GM18508 (cell line): ENCODE results near the gene CMYA5.
"Not testable (repeated sequence)": the region's sequence is repeated elsewhere in the genome, so short reads cannot be mapped to it uniquely, and the experiment has no call there.

Source experiments
- ATAC-seq: cut with Tn5 transposase; IDR thresholded peaks from one replicate; pipeline ENCODE4 v1.9.1; 2021; ENCODE audit warnings: moderate number of reproducible peaks; ENCODE audit not compliant: insufficient read depth, unreplicated experiment

CMYA5 gene

DNA sequence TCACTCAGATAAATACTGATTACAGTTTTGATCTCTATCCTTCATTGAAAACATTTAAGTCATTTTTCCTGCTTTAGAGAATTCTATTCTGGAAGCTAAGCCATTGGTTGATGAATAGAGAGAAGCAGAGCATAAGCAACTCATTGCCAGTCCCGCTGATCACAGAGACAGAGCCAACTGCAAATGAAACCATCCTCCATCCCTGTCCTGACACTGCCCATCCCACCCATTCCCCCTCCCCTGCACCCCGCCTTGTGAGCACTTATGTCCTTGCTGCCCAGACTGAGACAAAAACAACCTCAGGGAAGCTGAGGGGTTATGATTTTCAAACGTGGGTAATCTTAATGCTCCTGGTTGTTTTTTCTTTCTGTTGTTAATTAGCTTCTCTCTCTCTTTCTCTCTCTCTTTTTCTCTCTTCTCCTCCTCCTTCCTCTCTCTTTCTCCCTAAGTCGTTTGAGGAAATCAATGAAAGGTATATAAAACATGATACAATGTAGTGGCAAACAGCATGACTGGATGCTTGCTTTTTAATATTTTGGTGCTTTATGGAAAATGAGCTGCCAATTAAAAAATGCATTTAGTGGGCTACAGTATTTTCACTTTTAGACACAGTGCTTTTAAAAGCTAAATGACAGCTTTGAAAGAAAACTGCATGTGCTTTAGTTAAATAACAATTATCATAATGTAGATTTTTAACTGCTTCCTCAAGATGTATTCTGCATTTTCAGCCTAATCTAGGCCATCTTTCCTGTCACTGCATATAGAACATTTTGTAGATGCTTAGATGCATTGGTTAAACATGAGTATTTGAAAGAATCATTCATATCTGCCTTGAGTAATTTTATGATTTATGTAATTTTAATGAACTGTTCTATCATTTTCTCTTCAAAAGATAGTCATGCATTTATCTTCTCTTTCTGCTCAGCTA lies 57.3 kb downstream of the CMYA5 start:
- no peak for ATAC-seq

DNA sequence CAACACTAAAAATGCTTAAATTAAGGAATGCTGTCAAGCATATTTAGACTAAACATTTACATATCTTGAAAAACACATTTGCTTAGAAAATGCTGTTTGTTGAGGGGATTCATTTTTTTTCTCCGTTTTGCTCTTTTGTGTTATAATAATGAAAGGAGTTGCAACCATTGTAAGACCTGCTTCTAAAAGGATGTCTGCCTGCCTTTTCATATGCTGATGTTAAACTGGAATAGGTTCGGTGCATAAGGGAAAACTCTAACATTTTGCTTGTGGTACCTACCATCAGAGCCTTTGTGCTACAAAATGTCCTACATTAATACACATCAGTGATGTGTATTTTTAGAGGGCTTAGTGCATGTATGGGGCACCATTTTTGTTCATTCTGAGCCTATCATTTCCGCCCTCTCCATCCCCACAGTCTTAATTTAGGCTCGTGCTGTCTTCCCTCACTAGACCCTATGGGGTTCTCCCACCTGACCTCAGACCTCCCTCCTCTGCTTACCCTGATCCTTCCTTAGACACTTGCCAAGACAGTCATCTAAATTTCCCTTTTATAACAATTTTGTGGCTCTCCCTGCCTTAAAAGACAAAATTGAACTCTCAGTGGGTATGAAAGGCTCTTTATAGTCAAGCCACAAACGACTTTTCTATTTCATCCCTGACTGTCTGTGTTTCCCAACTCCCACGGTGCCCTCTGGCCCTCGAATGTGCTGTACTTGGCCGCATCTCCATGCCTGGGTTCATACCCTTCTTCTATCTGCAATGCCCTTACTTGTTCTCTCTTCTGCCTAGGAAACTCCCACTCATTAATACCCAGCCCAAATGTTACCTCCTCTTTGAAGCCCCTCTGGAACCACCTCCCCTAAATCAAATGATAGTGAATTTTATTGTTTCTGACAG lies 61.2 kb downstream of the CMYA5 start:
- no peak for ATAC-seq

DNA sequence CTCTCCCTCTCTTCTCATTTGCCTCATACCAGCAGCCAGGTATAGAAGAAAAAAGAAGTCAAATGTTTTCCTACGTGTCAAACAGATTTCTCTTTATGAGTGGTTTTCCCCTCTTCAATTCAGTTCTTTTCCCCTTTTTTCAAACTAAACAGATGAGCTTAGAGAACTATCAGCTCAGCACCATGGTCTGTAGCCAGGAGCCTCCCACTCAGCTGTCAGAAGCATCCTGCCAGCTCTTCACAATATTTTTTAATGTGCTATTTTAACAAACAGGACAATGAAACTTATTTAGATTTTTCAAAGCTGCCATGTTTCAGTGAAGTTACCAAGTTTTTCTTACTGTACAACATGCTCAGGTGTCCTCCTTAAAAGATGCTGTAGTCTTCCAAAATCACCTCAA lies 63.5 kb downstream of the CMYA5 start:
- ATAC-seq: no peak

DNA sequence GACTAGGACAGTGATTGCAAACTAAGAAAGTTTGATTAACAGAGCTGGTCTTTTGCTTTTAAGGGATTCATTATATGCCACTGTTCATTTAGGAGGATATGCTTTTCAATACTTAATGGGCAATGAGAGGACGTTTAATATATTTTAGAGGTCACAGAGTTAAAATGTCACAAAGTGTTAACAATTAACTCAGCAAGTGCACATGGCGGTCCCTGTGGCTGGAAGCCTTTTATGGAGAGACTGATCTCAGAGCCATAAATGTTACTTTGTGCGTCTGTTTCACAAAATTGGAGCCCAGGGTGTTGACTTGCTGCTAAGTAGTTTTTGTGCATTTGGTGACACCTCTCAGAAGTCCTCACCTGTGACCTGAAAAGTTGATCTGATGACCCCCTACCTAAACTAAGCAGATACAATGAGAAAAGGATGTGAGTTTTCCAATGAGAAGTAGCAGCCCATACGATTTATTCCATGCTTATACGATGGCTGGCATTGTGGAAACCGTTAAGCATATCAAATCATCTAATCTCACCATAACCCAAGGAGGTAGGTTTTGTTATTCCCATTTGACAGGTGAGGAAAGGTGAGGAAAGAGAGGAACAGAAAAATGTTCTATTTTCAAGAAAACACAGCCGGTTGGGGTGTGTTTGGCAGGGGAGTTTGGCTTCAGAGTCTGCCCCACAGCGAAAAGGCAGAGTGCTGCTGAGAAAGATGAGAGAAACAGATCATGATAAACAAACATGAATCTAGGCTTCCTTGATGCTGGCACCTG lies 64.4 kb downstream of the CMYA5 start:
- ATAC-seq: no peak

DNA sequence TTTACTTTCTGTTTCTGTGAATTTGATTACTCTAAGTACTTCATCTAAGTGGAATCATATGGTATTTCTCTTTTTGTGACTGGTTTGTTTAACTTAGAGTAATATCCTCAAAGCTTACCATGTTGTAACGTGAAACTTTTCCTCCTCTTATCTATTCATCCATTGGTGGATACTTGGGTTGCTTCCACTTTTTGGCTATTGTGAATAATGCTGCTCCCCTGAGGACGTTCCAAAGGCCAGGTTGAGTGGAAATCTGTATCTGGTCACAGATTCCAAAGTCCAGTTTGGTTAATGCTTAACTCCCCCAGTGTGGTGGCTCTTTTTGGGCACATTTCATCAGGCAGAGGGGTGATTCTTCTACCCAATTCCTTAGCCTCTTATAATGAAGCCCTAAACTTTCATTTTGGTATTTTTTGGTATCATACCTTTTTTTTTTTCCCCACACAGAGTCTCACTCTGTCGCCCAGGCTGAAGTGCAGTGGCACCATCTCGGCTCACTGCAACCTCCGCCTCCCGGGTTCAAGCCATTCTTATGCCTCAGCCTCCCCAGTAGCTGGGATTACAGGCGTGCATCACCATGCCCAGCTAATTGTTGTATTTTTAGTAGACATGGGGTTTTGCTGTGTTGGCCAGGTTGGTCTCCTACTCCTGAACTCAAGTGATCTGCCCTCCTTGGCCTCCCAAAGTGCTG lies 65.4 kb downstream of the CMYA5 start:
- no peak for ATAC-seq

DNA sequence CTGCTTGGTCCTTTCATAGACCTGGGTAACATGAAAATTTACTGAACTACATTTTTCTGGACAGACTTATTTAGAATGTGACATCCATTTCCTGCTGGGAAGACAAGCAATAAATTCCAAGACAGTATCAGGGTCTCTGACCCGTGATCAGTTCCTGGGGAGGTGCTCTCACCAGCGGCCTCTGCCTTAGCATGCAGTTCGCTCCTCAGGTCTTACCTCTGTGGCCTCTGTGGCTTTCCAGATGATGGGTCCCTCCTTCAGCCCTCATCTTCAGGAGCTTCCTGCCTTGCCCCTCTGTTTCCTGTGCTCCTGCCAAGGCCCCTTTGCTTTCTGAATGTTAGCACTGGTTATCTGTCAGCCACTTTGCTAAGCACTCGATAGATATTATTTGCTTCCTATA lies 66.4 kb downstream of the CMYA5 start:
- no peak for ATAC-seq

DNA sequence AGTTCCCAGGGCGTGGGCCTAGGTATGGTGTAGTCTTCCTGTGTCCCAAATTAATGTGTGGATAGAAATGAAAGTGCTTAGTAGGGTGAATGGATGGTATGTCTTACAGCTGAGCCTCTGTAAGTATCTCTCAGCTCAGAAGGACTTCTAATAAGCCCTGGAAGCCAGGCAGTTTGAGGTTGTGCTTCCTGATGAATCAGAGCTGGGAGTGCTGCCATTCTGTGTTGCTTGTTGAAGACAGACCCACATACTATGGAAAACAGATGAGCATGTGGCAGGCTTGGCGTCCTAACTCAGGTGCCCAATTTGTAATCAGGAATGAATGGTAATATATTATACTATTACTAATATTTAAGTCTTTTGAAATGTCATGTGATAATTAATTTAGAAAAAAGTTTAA lies 69.8 kb downstream of the CMYA5 start:
- ATAC-seq: no peak

DNA sequence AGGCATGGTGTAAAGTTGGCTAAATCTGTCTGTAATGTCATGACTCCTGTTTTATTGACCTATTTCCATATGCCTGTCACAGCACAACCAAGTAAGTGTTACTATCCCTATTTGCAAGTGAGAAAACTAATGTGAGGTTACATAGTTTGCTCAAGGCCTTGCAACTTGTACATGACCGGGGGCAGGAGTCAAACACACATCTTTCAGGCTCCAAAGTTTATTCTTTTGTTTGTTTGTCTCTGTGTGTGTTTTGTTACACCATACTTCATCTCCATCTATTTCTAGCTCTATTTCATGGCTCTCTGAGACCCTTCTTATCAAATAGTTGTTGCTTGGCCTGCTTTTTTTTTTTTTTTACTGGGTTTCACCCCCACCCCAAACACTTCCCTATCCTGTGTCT lies 70.2 kb downstream of the CMYA5 start:
- no peak for ATAC-seq

DNA sequence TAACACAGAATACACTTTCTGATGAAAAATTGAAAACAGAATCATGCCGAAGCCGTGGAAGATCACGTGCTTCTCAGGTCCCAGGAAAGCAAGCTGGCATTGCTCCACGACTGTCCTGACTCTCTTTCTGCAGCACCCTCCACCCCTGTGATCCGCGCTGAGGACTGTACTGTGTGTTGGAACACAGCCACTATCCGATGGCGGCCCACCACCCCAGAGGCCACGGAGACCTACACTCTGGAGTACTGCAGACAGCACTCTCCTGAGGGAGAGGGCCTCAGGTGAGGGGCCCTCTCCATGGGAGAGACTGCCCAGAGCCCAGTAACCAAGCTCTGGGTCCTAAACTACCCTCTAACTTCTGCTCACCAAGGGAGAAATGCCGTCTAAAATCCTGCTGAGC lies 73.3 kb downstream of the CMYA5 start:
- ATAC-seq: no peak

DNA sequence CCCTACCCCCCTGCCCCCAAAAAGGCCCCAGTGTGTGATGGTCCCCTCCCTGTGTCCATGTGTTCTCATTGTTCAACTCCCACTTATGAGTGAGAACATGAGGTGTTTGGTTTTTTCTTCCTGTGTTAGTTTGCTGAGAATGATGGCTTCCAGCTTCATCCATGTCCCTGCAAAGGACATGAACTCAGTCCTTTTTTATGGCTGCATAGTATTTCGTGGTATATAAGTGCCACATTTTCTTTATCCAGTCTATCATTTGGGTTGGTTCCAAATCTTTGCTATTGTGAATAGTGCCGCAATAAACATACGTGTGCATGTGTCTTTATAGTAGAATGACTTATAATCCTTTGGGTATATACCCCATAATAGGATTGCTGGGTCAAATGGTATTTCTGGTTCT lies 74.5 kb downstream of the CMYA5 start:
- ATAC-seq: not testable (repeated sequence)

DNA sequence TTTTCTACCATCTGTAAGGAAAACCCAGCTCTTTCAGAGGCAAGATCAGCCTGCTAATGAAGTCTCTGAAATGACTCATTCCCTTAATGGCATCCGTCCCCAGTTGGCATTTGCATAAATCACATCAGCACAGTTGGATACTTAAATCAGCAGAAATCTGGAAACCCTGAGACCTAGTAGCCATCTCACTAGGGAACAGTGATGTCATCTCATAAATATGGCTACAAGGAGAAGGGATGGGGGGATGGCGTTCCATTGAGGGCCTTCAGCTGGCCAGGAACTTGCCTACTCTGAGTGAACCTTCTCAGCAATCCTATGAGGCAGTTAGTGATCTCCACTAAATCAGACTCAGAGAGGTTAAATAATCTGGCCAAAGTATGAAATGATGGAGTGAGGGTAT lies 81.8 kb downstream of the CMYA5 start:
- ATAC-seq: no peak

DNA sequence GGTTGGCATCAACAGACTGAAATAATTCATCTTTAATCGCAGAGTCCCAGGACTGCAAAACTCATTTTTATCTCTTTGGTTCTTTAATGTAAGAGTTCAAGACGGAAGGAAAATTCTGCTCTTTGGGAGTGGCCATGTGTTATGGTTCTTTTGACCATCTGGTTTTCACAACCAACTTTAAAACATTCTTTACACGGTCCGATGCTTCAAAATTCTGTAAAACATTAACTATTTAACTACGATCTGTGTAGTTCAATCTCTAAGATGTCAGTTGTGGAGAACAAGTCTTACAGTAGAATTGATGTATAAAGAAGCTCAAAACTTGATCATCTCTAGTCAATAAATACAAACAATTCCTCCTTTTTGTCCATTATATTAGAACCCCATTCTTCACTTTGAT lies 83.0 kb downstream of the CMYA5 start:
- ATAC-seq: no peak

DNA sequence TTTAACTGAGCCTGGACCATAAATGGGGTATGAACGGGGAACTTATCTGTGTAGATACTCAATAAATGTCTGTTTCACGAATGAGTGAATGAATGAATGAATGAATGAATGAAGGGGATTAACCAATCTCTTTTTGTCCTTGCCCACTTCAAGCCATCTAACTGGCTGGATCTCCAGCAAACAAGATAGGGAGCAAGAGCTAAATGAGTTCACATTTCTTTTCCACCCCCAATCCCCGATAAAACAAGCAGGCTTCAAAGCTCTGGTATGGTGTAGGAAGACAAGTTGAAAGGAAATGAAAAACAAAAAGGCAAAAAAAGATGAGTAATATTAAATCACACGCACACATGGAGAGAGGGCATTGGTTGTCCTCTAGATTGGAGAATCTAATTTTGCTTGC lies 84.0 kb downstream of the CMYA5 start:
- ATAC-seq: no peak

DNA sequence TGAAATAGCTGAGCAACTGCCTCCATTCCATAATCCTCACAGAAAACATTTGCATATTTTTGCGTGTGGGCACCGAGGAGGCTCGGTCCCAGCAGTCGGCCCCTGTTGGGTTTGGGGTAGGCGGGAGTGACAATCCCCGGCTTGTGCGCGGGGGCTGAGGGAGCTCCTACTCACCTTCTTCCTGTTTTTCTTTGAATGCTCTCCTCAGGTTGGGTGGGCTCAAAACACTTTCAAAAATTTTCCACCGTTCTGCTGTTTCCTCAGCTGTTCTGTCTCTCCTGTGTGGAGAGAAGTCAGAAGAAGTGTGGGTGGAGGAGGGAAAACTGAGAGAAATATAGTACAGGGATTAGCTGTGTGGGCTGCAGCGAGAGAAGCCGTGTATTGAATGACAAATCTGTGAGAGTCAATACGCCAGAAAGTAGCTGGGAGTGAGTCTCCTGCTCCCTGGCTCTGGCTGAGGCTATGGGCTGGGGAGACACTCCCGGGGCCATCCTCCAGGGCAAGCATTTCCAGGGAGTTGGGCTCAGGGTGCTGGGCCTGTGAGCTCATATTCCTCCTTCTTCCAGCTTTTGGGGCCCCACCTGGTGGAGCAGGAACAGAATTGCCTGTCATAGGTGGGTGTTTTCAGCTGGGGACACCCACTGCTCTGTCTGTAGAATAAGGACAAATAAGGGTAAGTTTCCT lies 84.7 kb downstream of the CMYA5 start:
- no peak for ATAC-seq

DNA sequence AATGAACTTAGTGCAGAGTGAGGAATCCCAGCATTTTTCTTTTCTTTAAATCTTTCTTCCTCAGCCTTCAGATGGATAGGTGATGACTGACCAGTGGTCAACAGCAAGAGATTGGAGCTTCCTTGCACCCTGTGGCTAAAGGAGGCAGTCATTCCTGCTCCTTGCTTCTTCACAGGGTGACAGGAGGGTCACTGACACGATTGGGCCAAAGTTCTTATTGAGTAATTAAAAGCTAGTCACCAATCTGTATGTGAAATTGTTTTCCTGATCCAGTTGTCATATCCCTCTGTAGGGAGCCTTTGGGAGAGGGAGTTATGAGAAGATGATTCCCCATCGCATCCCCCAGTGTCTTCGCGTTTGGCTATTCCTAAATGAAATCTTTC lies 85.2 kb downstream of the CMYA5 start:
- no peak for ATAC-seq

DNA sequence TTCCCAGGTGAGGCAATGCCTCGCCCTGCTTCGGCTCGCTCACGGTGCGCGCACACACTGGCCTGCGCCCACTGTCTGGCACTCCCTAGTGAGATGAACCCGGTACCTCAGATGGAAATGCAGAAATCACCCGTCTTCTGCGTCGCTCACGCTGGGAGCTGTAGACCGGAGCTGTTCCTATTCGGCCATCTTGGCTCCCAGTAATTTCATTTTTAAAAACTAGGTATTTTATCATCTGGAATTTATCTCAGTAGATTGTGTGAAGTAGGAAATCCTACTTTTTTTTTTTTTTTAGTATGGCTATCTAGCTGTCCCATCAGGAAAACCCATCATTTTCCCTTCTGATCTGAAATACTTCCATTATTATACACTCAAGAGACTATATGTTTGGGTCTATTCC lies 95.1 kb downstream of the CMYA5 start:
- not testable (repeated sequence) for ATAC-seq

DNA sequence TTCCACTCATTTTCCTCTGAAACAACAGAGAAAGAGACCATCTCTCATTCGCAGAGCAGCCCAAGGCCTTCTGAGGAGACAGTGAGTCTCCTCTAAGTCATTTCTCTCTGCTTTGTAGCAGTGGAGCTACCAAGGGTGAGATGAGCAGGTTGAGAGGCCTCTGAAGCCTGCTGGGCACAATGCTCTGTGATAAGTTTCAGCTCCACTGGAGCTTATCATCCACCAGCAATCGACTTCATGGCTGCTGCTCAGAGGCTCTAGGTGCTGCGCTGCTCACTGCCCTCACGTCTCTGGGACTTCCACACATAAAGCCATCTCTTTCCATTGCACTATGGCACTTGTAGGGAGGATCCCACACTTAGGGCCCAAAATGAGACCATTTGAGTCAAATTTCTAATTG lies 96.3 kb downstream of the CMYA5 start:
- no peak for ATAC-seq

DNA sequence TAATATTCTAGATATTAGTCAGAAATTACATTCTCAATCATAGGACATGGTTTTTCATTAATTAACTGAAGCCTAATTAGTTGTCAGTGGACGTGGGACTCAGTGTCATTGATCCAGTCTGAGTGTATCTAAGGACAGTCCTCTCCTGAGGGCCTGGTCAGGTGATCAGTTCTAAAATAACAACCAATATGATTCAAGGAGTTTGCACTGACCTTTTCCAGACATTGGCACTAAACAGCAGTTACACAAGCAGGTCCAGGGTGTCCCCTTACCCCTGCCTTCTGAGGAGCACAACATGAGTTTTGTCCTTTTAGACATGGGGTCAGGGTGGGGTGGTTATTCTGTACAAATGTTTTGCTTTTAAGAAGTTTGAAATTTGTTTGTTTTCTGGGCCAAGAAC lies 97.8 kb downstream of the CMYA5 start:
- no peak for ATAC-seq

DNA sequence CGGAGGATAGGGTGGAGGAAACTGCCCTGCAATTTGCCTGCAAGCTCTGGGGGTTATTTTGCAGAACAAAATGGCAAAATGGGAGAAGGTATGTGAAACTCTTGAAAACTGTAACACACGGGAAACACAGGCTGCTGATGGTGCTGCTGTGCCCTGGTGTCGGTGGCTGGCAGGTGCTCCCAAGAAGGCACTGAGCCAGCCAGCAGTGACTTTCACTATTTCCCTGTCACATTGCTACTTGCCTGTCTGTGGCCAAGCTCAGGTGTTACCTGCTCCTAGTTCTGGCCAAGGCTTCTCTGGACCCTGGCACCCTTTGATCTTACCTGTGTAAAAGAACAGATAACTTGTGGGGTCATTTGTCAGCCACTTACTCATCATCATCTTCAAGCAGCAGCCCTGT lies 102.2 kb downstream of the CMYA5 start:
- ATAC-seq: no peak

DNA sequence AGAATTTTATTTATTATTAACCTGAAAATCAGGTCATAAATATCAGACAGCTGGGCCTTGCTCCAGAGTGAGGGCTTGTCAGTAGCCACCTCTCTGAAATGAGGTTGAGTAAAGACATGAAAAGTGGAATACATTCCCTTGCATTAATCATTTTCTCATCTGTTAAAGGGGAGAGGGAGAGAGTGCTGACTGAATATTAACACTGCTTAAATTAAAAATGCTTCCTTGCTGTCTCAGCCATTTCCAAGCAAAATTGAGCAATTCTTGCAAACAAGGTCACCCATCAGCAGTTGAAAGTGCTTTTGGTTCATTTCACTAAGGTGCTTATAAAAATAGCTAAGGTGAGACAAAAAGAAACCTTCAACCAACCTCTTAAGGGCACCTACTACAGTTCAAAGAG lies 102.8 kb downstream of the CMYA5 start:
- ATAC-seq: no peak
